Measurements from ENCODE around the gene CLIC4.

GRCh38 chr1:24878775-24879742 is 133.8 kb downstream of the CLIC4 start:
- TF ChIP-seq CTCF (IDR thresholded peaks at IDR 0.05 in 2 of 3, conservative IDR thresholded peaks at IDR 0.05 in 1 of 3; ENCODE audit: control insufficient read depth in 2 of 3, extremely low read depth in 1 of 3, insufficient read depth in 1 of 3, low read depth in 3 of 3, low read length in 3 of 3), result no peak
- TF ChIP-seq EZH2 (IDR thresholded peaks at IDR 0.05; ENCODE audit: borderline replicate concordance, control insufficient read depth, low read depth, low read length), result no peak
- TF ChIP-seq SPI1 (IDR thresholded peaks at IDR 0.05; ENCODE audit: borderline replicate concordance, insufficient read depth, low read depth, low read length), result no peak
